HEK293 (cell line): ENCODE measurements around the gene DDX50.
A peak's percentile ranks its signal among the peaks of the same experiment; 100 is the strongest.

Source experiments
- AEBP2 ChIP-seq: fragments of 450-650 bp; formaldehyde crosslinking; IDR thresholded peaks from 2 replicates; pipeline ENCODE4 v1.5.1; 2016; ENCODE audit warnings: missing biosample characterization, missing genetic modification characterization, borderline replicate concordance
- BCL11A ChIP-seq: fragments of 450-650 bp; formaldehyde crosslinking; IDR thresholded peaks from 2 replicates; pipeline ENCODE4 v1.5.1; 2016; ENCODE audit warnings: low read depth, missing biosample characterization, missing genetic modification characterization
- HIC1 ChIP-seq: fragments of 450-650 bp; formaldehyde crosslinking; IDR thresholded peaks from 2 replicates; pipeline ENCODE4 v1.5.1; 2016; ENCODE audit warnings: missing biosample characterization, missing genetic modification characterization
- INSM2 ChIP-seq: fragments of 450-650 bp; formaldehyde crosslinking; IDR thresholded peaks from 2 replicates; pipeline ENCODE4 v1.5.1; 2016; ENCODE audit warnings: missing biosample characterization, missing genetic modification characterization
- MEIS1 ChIP-seq: sonication (generic); formaldehyde crosslinking; IDR thresholded peaks from 2 replicates; pipeline ENCODE4 v1.8.1; 2022; ENCODE audit warnings: missing genetic modification reagents, mild to moderate bottlenecking, borderline replicate concordance
- OSR2 ChIP-seq: fragments of 450-650 bp; formaldehyde crosslinking; IDR thresholded peaks from 2 replicates; pipeline ENCODE4 v1.5.1; 2016; ENCODE audit warnings: missing biosample characterization, missing genetic modification characterization
- ZFP41 ChIP-seq: fragments of 450-650 bp; formaldehyde crosslinking; IDR thresholded peaks from 2 replicates; pipeline ENCODE4 v1.5.1; 2016; ENCODE audit warnings: missing biosample characterization, missing genetic modification characterization, borderline replicate concordance
- ZNF133 ChIP-seq: fragments of 450-650 bp; formaldehyde crosslinking; IDR thresholded peaks from 2 replicates; pipeline ENCODE4 v1.5.1; 2016; ENCODE audit warnings: missing biosample characterization, missing genetic modification characterization
- ZNF140 ChIP-seq: fragments of 450-650 bp; formaldehyde crosslinking; IDR thresholded peaks from 2 replicates; pipeline ENCODE4 v1.5.1; 2016; ENCODE audit warnings: missing biosample characterization, missing genetic modification characterization
- ZNF19 ChIP-seq: fragments of 450-650 bp; formaldehyde crosslinking; IDR thresholded peaks from 2 replicates; pipeline ENCODE4; 2016; ENCODE audit warnings: missing biosample characterization, missing genetic modification characterization, low read depth
- ZNF239 ChIP-seq: fragments of 450-650 bp; formaldehyde crosslinking; IDR thresholded peaks from 2 replicates; pipeline ENCODE4 v1.5.1; 2016; ENCODE audit warnings: missing biosample characterization, missing genetic modification characterization
- ZNF24 ChIP-seq: fragments of 450-650 bp; formaldehyde crosslinking; IDR thresholded peaks from 2 replicates; pipeline ENCODE4 v1.5.1; 2016; ENCODE audit warnings: missing biosample characterization, missing genetic modification characterization
- ZNF280C ChIP-seq: fragments of 450-650 bp; formaldehyde crosslinking; IDR thresholded peaks from 2 replicates; pipeline ENCODE4 v1.5.1; 2016; ENCODE audit warnings: missing biosample characterization, missing genetic modification characterization
- ZNF398 ChIP-seq: fragments of 450-650 bp; formaldehyde crosslinking; IDR thresholded peaks from 2 replicates; pipeline ENCODE4 v1.5.1; 2017; ENCODE audit warnings: missing biosample characterization, missing genetic modification characterization
- ZNF488 ChIP-seq: fragments of 450-650 bp; formaldehyde crosslinking; IDR thresholded peaks from 2 replicates; pipeline ENCODE4 v1.5.1; 2016; ENCODE audit warnings: missing biosample characterization, missing genetic modification characterization
- ZNF514 ChIP-seq: fragments of 450-650 bp; formaldehyde crosslinking; IDR thresholded peaks from 2 replicates; pipeline ENCODE4 v1.5.1; 2016; ENCODE audit warnings: missing biosample characterization, missing genetic modification characterization
- ZNF529 ChIP-seq: fragments of 450-650 bp; formaldehyde crosslinking; IDR thresholded peaks from 2 replicates; pipeline ENCODE4 v1.5.1; 2017; ENCODE audit warnings: missing genetic modification characterization, missing biosample characterization; ENCODE audit not compliant: insufficient replicate concordance
- ZNF530 ChIP-seq: fragments of 450-650 bp; formaldehyde crosslinking; IDR thresholded peaks from 2 replicates; pipeline ENCODE4 v1.5.1; 2016; ENCODE audit warnings: low read depth, missing biosample characterization, missing genetic modification characterization
- ZNF626 ChIP-seq: fragments of 450-650 bp; sonication (Bioruptor Pico); formaldehyde crosslinking; IDR thresholded peaks from 2 replicates; pipeline ENCODE4 v1.5.1; 2018; ENCODE audit warnings: missing biosample characterization, missing genetic modification characterization, inconsistent platforms
- ZNF660 ChIP-seq: fragments of 450-650 bp; IDR thresholded peaks from 2 replicates; pipeline ENCODE4 v1.5.1; 2018; ENCODE audit warnings: missing biosample characterization, mild to moderate bottlenecking, missing genetic modification characterization
- ZNF670 ChIP-seq: fragments of 450-650 bp; formaldehyde crosslinking; IDR thresholded peaks from 2 replicates; pipeline ENCODE4 v1.5.1; 2016; ENCODE audit warnings: missing biosample characterization, missing genetic modification characterization, low read depth
- ZNF704 ChIP-seq: fragments of 450-650 bp; formaldehyde crosslinking; IDR thresholded peaks from 2 replicates; pipeline ENCODE4 v1.5.1; 2016; ENCODE audit warnings: missing biosample characterization, missing genetic modification characterization
- ZNF791 ChIP-seq: fragments of 450-650 bp; formaldehyde crosslinking; IDR thresholded peaks from 2 replicates; pipeline ENCODE4 v1.5.1; 2016; ENCODE audit warnings: missing biosample characterization, missing genetic modification characterization

Gene DDX50

GRCh38 chr10:68955832-68956532 lies 54.9 kb downstream of the DDX50 start, which contains the start of gene DDX21 (continued):
- TF ChIP-seq ZNF280C (no peak), ZNF24 (tag by site-specific recombination) (no peak), INSM2 (tag by site-specific recombination) (no peak), ZNF133 (no peak), ZNF398 (no peak), AEBP2 (0 out of 2 replicates have a peak, but pooled peaks have one; percentile 7), BCL11A (tag by site-specific recombination) (no peak), ZNF514 (tag by site-specific recombination) (no peak), MEIS1 (CRISPR knock-in tag) (no peak), ZNF791 (tag by site-specific recombination) (no peak), ZNF704 (tag by site-specific recombination) (peak; percentile 95), ZNF530 (tag by site-specific recombination) (no peak), ZNF488 (no peak), ZNF626 (tag by site-specific recombination) (no peak), ZNF140 (tag by site-specific recombination) (no peak), ZNF19 (tag by site-specific recombination) (no peak), OSR2 (tag by site-specific recombination) (no peak), ZNF529 (no peak), ZFP41 (no peak), ZNF670 (no peak), ZNF660 (peak; percentile 88), HIC1 (no peak), ZNF239 (tag by site-specific recombination) (no peak)
- TF ChIP-seq, all 188 proteins: peak for 51
